Neural crest cell (in vitro differentiated cells): ENCODE results near the gene NLRP7. TPM values are rescaled to one million over a fixed set of nuclear protein-coding genes. Genes with fewer than 3 reads are reported as not detected.
"Not testable (repeated sequence)": the region's sequence is repeated elsewhere in the genome, so short reads cannot be mapped to it uniquely, and the experiment has no call there.

Experiments used
- DNase-seq: peaks from one replicate; pipeline ENCODE4 v3.0.0; 2021; ENCODE audit warnings: low read depth, mixed read lengths, low spot score
- H3K27ac Mint-ChIP-seq: one replicate; pipeline ENCODE4 v1.8.0; 2021; ENCODE audit warnings: mild to moderate bottlenecking, mixed read lengths; ENCODE audit not compliant: unreplicated experiment
- H3K27me3 Mint-ChIP-seq: 2 replicates; pipeline ENCODE4 v1.8.0; 2021; ENCODE audit warnings: low read depth, mild to moderate bottlenecking, mixed read lengths
- H3K36me3 Mint-ChIP-seq: 2 replicates; pipeline ENCODE4 v1.8.0; 2021; ENCODE audit warnings: low read depth, mild to moderate bottlenecking, mixed read lengths
- H3K4me1 Mint-ChIP-seq: 2 replicates; pipeline ENCODE4 v1.8.0; 2021; ENCODE audit warnings: mixed read lengths
- H3K4me3 Mint-ChIP-seq: one replicate; pipeline ENCODE4 v1.8.0; 2021; ENCODE audit warnings: mild to moderate bottlenecking, mixed read lengths
- H3K9me3 Mint-ChIP-seq: 2 replicates; pipeline ENCODE4 v1.8.0; 2021; ENCODE audit warnings: mixed read lengths
- CTCF ChIP-seq: fragments of 200-600 bp; sonication (generic); conservative IDR thresholded peaks from 2 replicates; pipeline ENCODE4 v1.5.0; 2021; ENCODE audit warnings: antibody characterized with exemption, mild to moderate bottlenecking
- total RNA-seq: library from RNA; stranded (reverse); gene quantifications from 2 replicates; pipeline ENCODE4 v1.2.1, GENCODE V29; 2021

The NLRP7 gene
- total RNA-seq, 1 donor from 2014 or later, result not detected

DNA sequence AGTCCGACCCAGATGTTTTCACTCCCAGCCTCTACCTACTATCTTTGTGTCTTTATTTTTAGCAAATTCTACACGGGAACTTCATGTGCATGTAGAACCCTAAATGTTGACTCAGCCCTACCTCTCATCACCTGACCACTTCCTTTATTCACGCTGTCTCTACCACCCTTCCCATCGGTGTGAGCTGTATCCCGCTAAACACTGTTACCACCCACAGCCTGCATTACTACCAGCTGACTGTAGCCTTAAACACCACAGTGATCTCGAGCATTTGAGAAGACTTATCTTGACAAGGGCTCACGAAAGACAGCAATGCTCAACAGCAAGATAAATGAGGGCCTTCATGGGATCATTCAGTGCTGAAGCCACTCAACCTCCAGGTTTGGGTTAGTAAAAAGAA is 26.2 kb downstream of the NLRP7 start:
- TF ChIP-seq CTCF, result no peak
- no peak for DNase-seq
- H3K9me3 Mint-ChIP-seq, result peaks cover 4% of the 10 kb centered on the region
- H3K4me1 Mint-ChIP-seq, result peaks cover 5% of the 10 kb centered on the region
- H3K4me3 Mint-ChIP-seq, result no peak overlapping the region
- H3K27me3 Mint-ChIP-seq, result peaks cover 9% of the 10 kb centered on the region
- peaks cover 3% of the 10 kb centered on the region for H3K36me3 Mint-ChIP-seq
- no peak overlapping the region for H3K27ac Mint-ChIP-seq

DNA sequence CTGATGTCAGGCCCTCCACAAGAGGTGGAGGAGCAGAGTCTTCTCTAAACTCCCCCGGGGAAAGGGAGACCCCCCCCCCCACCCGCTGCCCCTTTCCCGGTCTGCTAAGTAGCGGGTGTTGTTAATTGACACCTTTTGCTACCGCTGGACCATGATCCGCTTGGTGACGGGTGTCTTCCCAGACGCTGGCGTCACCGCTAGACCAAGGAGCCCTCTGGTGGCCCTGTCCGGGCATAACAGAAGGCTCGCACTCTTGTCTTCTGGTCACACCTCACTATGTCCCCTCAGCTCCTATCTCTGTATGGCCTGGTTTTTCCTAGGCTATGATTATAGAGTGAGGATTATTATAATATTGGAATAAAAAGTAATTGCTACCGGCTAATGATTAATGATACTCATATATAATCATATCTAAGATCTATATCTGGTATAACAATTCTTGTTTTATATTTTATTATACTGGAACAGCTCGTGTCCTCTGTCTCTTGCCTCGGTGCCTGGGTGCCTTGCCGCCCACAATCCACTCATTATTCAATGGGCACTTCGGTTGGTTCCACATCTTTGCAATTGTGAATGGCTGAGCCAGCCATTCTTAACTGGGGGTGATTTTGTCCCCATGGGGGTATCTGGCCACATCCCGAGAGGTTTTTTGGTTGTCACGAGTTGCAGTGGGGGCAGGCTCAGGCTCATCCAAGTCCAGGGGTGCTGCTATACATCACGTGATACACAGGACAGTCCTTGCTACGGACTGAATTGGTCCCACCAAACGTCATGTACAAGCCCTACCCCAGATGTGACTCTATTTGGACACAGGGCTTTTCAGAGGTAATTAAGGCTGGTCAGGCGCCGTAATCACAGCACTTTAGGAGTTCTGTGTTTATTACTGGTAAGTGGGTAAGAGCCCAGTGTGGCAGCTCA is 27.4 kb downstream of the NLRP7 start:
- H3K36me3 Mint-ChIP-seq, H3K27me3 Mint-ChIP-seq, H3K4me1 Mint-ChIP-seq, H3K4me3 Mint-ChIP-seq, H3K9me3 Mint-ChIP-seq, H3K27ac Mint-ChIP-seq: not testable (repeated sequence)
- peak; percentile 57 for TF ChIP-seq CTCF
- peak; percentile 10 for DNase-seq

- Mint-ChIP-seq H3K4me1 (peaks cover 3% of the 10 kb centered on the region), H3K4me3 (no peak overlapping the region), H3K36me3 (no peaks in the 10 kb centered on the region), H3K27ac (no peak overlapping the region), H3K27me3 (peaks cover 5% of the 10 kb centered on the region), H3K9me3 (no peaks in the 10 kb centered on the region)
- TF ChIP-seq CTCF, result no peak
- DNase-seq, result no peak
Observed at GRCh38 chr19:54918499-54918898, 28.8 kb downstream of the NLRP7 start.

- Mint-ChIP-seq H3K27me3 (peaks cover 4% of the 10 kb centered on the region), H3K36me3 (no peaks in the 10 kb centered on the region), H3K27ac (no peak overlapping the region), H3K4me3 (no peak overlapping the region), H3K9me3 (no peaks in the 10 kb centered on the region), H3K4me1 (no peaks in the 10 kb centered on the region)
- TF ChIP-seq CTCF, result no peak
- DNase-seq, result no peak
Observed at GRCh38 chr19:54916822-54917221, 30.5 kb downstream of the NLRP7 start.

DNA sequence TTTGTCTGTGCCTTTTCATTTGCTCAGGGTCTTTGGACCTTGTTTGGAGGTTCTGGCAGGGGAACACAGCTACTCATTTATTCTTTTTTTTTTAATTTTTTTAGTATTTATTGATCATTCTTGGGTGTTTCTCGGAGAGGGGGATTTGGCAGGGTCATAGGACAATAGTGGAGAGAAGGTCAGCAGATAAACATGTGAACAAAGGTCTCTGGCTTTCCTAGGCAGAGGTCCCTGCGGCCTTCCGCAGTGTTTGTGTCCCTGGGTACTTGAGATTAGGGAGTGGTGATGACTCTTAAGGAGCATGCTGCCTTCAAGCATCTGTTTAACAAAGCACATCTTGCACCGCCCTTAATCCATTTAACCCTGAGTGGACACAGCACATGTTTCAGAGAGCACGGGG is 39.4 kb downstream of the NLRP7 start:
- H3K27me3 Mint-ChIP-seq, H3K4me3 Mint-ChIP-seq: not testable (repeated sequence)

GRCh38 chr19:54906819-54907218 is 40.5 kb downstream of the NLRP7 start:
- no peak for TF ChIP-seq CTCF
- Mint-ChIP-seq H3K4me1 (no peaks in the 10 kb centered on the region), H3K27ac (no peak overlapping the region), H3K36me3 (no peaks in the 10 kb centered on the region), H3K4me3 (no peak overlapping the region), H3K27me3 (peaks cover 7% of the 10 kb centered on the region), H3K9me3 (peaks cover 4% of the 10 kb centered on the region)
- DNase-seq, result no peak

More for the DNA sequence above, 39.4 kb downstream of the NLRP7 start:
- H3K9me3 Mint-ChIP-seq, H3K36me3 Mint-ChIP-seq, DNase-seq, H3K4me1 Mint-ChIP-seq, H3K27ac Mint-ChIP-seq: not testable (repeated sequence)
